ENCODE measurements around the gene CCL4. TPM values are rescaled to one million over a fixed set of nuclear protein-coding genes. Genes with fewer than 3 reads are reported as not detected.

CCL4 gene
- total RNA-seq, 1 experiment from 2014 or later = 1.2 TPM

GRCh38 chr17:36148559-36149295 is 45.1 kb downstream of the CCL4 start (continued):
- no peak for TF ChIP-seq EZH2phosphoT487 (IDR thresholded peaks at IDR 0.05; ENCODE audit: borderline replicate concordance)
- TF ChIP-seq ZNF274 (IDR thresholded peaks at IDR 0.05; ENCODE audit: low read depth, low read length) = no peak

GRCh38 chr17:36149296-36149820 is 45.7 kb downstream of the CCL4 start:
- Histone ChIP-seq H3K4me1 (ENCODE audit: control insufficient read depth in 1 of 2, insufficient read depth in 2 of 2, low read length in 2 of 2) (peaks cover 0 to 6% of the 10 kb centered on the region in 2 experiments; a peak in 1 of 4 replicates), H4K20me1 (ENCODE audit: insufficient read depth) (no peaks in the 10 kb centered on the region), H2AFZ (ENCODE audit: low read depth, low read length, poor library complexity, severe bottlenecking) (peak overlapping the region; percentile 2), H3K4me3 (replicated peaks in 1 of 2; ENCODE audit: low read depth in 1 of 2, low read length in 2 of 2) (no peak overlapping the region), H3K79me2 (ENCODE audit: insufficient read depth, low read length) (no peaks in the 10 kb centered on the region), H3K9me2 (ENCODE audit: insufficient read depth) (no peaks in the 10 kb centered on the region), H3K9me3 (ENCODE audit: control insufficient read depth in 1 of 2, insufficient read depth in 1 of 2, low read depth in 1 of 2, low read length in 2 of 2) (no peaks in the 10 kb centered on the region), H3K4me2 (ENCODE audit: low read length) (0 out of 2 replicates have a peak overlapping the region, but pooled peaks have one; percentile 5), H3K9ac (ENCODE audit: low read length) (no peak overlapping the region), H3K36me3 (ENCODE audit: control insufficient read depth in 1 of 2, insufficient read depth in 2 of 2, low read length in 2 of 2) (no peaks in the 10 kb centered on the region), H3K27me3 (ENCODE audit: insufficient read depth, low read length) (peaks cover 13% of the 10 kb centered on the region; the same call in 1 of the 2 replicates), H3K27ac (ENCODE audit: low read depth, low read length) (no peak overlapping the region)
- DNase-seq (ENCODE audit: low read depth, low spot score) (no peak), ATAC-seq (peak; percentile 50)
- no peak for TF ChIP-seq REST (IDR thresholded peaks at IDR 0.05; ENCODE audit: low read depth)
- TF ChIP-seq CTCF (IDR thresholded peaks at IDR 0.05 in 2 of 3, conservative IDR thresholded peaks at IDR 0.05 in 1 of 3; ENCODE audit: borderline replicate concordance in 1 of 3, insufficient read depth in 1 of 3, low read depth in 2 of 3, low read length in 2 of 3) = 0 out of 6 replicates have a peak, but pooled peaks of 1 of the 3 experiments have one; percentile 6
- intact Hi-C loops (cut with micrococcal nuclease) = no loop called here
- RAD21 ChIA-PET (ENCODE audit: low non-redundant PET in 1 of 2, low total read pairs in 2 of 2, uncharacterized antibody in 2 of 2, unreplicated experiment in 2 of 2) = interaction anchor here (1.2 to 2.5 kb wide), 10 partner anchors 30 to 334 kb away, joined by 3 to 22 read pairs (median 4); no protein-coding TSS in a partner anchor
- BruUV-seq (replicated peaks) = no TSS peak
- POLR2A ChIA-PET = interaction anchor here (1.3 kb wide), 1 partner anchor 180 kb away, joined by 4 read pairs; no protein-coding TSS in a partner anchor
- CTCF ChIA-PET = interaction anchor here (0.8 to 4.9 kb wide), 25 partner anchors 13 to 454 kb away, joined by 3 to 137 read pairs (median 7); partner anchors contain the start of genes CCL16 and RDM1
